Lower lobe of right lung (tissue), 2 donors: ENCODE measurements around the gene B4GALT5. TPM values are rescaled to one million over a fixed set of nuclear protein-coding genes. Genes with fewer than 3 reads are reported as not detected.
"Not testable (repeated sequence)": the region's sequence is repeated elsewhere in the genome, so short reads cannot be mapped to it uniquely, and the experiment has no call there.

Source experiments
- ATAC-seq, 2 donors: fragments of 200-7000 bp; cut with Tn5 transposase; one replicate each; pipeline ENCODE4 v1.9.1; 2020 to 2022; ENCODE audit warnings: mild to moderate bottlenecking in 2 of 2, moderate library complexity in 2 of 2
- DNase-seq: peaks from one replicate; pipeline ENCODE4 v3.0.0-alpha.2; 2020
- H3K27ac ChIP-seq: fragments of 200-600 bp; one replicate; pipeline ENCODE4 v1.8.0; 2022
- H3K27me3 ChIP-seq: fragments of 200-600 bp; one replicate; pipeline ENCODE4 v1.8.0; 2022; ENCODE audit warnings: low read depth
- H3K36me3 ChIP-seq: fragments of 200-600 bp; one replicate; pipeline ENCODE4 v1.8.0; 2022; ENCODE audit warnings: mild to moderate bottlenecking
- H3K4me1 ChIP-seq: fragments of 200-600 bp; one replicate; pipeline ENCODE4 v1.8.0; 2022
- H3K4me3 ChIP-seq: fragments of 200-600 bp; one replicate; pipeline ENCODE4 v1.8.0; 2022; ENCODE audit warnings: mild to moderate bottlenecking
- H3K9me3 ChIP-seq: fragments of 200-600 bp; one replicate; pipeline ENCODE4 v1.8.0; 2022
- CTCF ChIP-seq: fragments of 200-600 bp; IDR thresholded peaks from one replicate; pipeline ENCODE4 v1.8.0; 2022; ENCODE audit warnings: antibody characterized with exemption, mild to moderate bottlenecking
- intact Hi-C: fragments of 100-400 bp; cut with DNase I; formaldehyde crosslinking; loops from one replicate; pipeline ENCODE4 v1.11.0; 2022
- total RNA-seq: library from RNA; stranded (reverse); fragmentation: NEBNext Ultra II Directional; extraction: Animal tissue kit (Norgen Biotek cat#: 25700); gene quantifications from one replicate; pipeline ENCODE4 v1.2.1, GENCODE V29; 2021
- donor health status: DM: no; HTN: yes; CAD: no; lungs with severe emphysema.

B4GALT5 gene
- total RNA-seq, 1 donor from 2014 or later = 39.5 TPM

- Histone ChIP-seq H3K4me3 (no peak overlapping the region), H3K27me3 (no peaks in the 10 kb centered on the region), H3K27ac (peak overlapping the region; percentile 56), H3K4me1 (peaks cover 32% of the 10 kb centered on the region), H3K36me3 (peaks cover 25% of the 10 kb centered on the region), H3K9me3 (peaks cover 5% of the 10 kb centered on the region)
- ATAC-seq (no peak), DNase-seq (no peak)
- TF ChIP-seq CTCF = no peak
- intact Hi-C loops = no loop called here
Measured at GRCh38 chr20:49631856-49632418, 81.7 kb downstream of the B4GALT5 start.

GRCh38 chr20:49631061-49631716 is 82.5 kb downstream of the B4GALT5 start:
- Histone ChIP-seq H3K27ac (peak overlapping the region; percentile 56), H3K27me3 (no peaks in the 10 kb centered on the region), H3K4me1 (peaks cover 38% of the 10 kb centered on the region), H3K4me3 (no peak overlapping the region), H3K9me3 (peaks cover 5% of the 10 kb centered on the region), H3K36me3 (peaks cover 20% of the 10 kb centered on the region)
- TF ChIP-seq CTCF = no peak
- DNase-seq = no peak
- peak; percentile 70 to 82 for ATAC-seq
- intact Hi-C loops = no loop called here

GRCh38 chr20:49630396-49630951 is 83.2 kb downstream of the B4GALT5 start:
- Histone ChIP-seq H3K4me1 (peaks cover 45% of the 10 kb centered on the region), H3K36me3 (peaks cover 12% of the 10 kb centered on the region), H3K27me3 (no peaks in the 10 kb centered on the region), H3K27ac (peak overlapping the region; percentile 56), H3K9me3 (peaks cover 5% of the 10 kb centered on the region), H3K4me3 (no peak overlapping the region)
- peak; percentile 76 for DNase-seq
- TF ChIP-seq CTCF = no peak
- peak; percentile 85 to 87 for ATAC-seq
- intact Hi-C loops = no loop called here

GRCh38 chr20:49629606-49630005 is 84.1 kb downstream of the B4GALT5 start:
- H3K36me3 ChIP-seq = peaks cover 4% of the 10 kb centered on the region
- intact Hi-C loops = no loop called here
- peaks cover 5% of the 10 kb centered on the region for H3K9me3 ChIP-seq
- no peaks in the 10 kb centered on the region for H3K27me3 ChIP-seq
- peaks cover 44% of the 10 kb centered on the region for H3K4me1 ChIP-seq
- DNase-seq = no peak
- H3K27ac ChIP-seq = no peak overlapping the region
- no peak overlapping the region for H3K4me3 ChIP-seq
- no peak for ATAC-seq
- no peak for TF ChIP-seq CTCF

- ATAC-seq, H3K36me3 ChIP-seq, DNase-seq, intact Hi-C loops, H3K27ac ChIP-seq, H3K9me3 ChIP-seq, H3K4me3 ChIP-seq, H3K27me3 ChIP-seq: not testable (repeated sequence)
- H3K4me1 ChIP-seq = peaks cover 41% of the 10 kb centered on the region
Measured at GRCh38 chr20:49628280-49628679, 85.4 kb downstream of the B4GALT5 start.

- intact Hi-C loops = no loop called here
Measured at GRCh38 chr20:49627329-49627761, 86.3 kb downstream of the B4GALT5 start.

GRCh38 chr20:49624988-49625387 is 88.7 kb downstream of the B4GALT5 start:
- DNase-seq, H3K27me3 ChIP-seq, H3K27ac ChIP-seq, ATAC-seq, H3K36me3 ChIP-seq, H3K4me3 ChIP-seq, intact Hi-C loops, H3K9me3 ChIP-seq: not testable (repeated sequence)
- peaks cover 20% of the 10 kb centered on the region for H3K4me1 ChIP-seq

More at GRCh38 chr20:49627329-49627761, 86.3 kb downstream of the B4GALT5 start:
- peak; percentile 73 for DNase-seq
- peaks cover 41% of the 10 kb centered on the region for H3K4me1 ChIP-seq
- no peak for TF ChIP-seq CTCF
- H3K27ac ChIP-seq = no peak overlapping the region
- H3K4me3 ChIP-seq = no peak overlapping the region
- H3K27me3 ChIP-seq = no peaks in the 10 kb centered on the region
- no peaks in the 10 kb centered on the region for H3K36me3 ChIP-seq
- peak; percentile 63 to 66 for ATAC-seq
- H3K9me3 ChIP-seq = peaks cover 5% of the 10 kb centered on the region
